Measurements from ENCODE around the gene TMEM269. TPM values are rescaled to one million over a fixed set of nuclear protein-coding genes. Genes with fewer than 3 reads are reported as not detected.

Gene TMEM269
- total and polyA plus RNA-seq, 12 donors: 0.03 to 1.1 (median 0.08) TPM; not detected in 8

DNA sequence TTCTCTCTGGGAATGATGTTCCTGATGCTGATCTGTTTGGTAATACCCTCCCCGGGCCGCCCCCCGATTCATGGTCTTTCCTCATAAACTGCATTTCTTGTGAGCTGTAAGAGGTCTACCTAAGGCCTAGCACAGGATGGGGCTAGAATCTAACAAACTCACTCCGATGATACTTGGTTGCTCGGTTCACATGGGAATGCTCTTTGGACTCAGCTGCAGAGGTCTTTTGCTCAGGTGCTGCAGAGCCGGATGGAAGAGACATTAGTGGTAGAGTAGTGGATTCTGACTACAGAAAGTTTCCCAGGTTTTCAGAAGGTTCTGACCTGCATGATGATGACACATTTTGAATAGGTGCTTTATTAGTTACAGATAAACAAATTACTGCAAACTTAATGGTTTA lies 8.3 kb upstream of the TMEM269 start:
- H3K4me1 ChIP-seq (replicated peaks in 1 of 2): peaks cover 0 to under 1% of the 10 kb centered on the region in 2 donors
- H3K36me3 ChIP-seq (replicated peaks in 1 of 2): peaks cover 0 to 33% of the 10 kb centered on the region in 2 donors
- DNase-seq: no peak
- no peaks in the 10 kb centered on the region for H3K9me3 ChIP-seq (replicated peaks in 1 of 3)
- no peaks in the 10 kb centered on the region for H3K27me3 ChIP-seq
- WGBS, 4 donors: 96 to 97% (median 96%) methylated on average over 6 of the region's 6 CpGs
- no peak overlapping the region for H3K27ac ChIP-seq
- no peak overlapping the region for H3K4me3 ChIP-seq
- intact Hi-C loops (cut with DNase I): loop anchor here in 1 of 2 donors (5.0 kb wide), 1 partner anchor 296 kb away; no protein-coding TSS in a partner anchor
- no peak for TF ChIP-seq POLR2A (IDR thresholded peaks at IDR 0.05)
- TF ChIP-seq, protein P1, sequence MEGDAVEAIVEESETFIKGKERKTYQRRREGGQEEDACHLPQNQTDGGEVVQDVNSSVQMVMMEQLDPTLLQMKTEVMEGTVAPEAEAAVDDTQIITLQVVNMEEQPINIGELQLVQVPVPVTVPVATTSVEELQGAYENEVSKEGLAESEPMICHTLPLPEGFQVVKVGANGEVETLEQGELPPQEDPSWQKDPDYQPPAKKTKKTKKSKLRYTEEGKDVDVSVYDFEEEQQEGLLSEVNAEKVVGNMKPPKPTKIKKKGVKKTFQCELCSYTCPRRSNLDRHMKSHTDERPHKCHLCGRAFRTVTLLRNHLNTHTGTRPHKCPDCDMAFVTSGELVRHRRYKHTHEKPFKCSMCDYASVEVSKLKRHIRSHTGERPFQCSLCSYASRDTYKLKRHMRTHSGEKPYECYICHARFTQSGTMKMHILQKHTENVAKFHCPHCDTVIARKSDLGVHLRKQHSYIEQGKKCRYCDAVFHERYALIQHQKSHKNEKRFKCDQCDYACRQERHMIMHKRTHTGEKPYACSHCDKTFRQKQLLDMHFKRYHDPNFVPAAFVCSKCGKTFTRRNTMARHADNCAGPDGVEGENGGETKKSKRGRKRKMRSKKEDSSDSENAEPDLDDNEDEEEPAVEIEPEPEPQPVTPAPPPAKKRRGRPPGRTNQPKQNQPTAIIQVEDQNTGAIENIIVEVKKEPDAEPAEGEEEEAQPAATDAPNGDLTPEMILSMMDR (IDR thresholded peaks at IDR 0.05): no peak

DNA sequence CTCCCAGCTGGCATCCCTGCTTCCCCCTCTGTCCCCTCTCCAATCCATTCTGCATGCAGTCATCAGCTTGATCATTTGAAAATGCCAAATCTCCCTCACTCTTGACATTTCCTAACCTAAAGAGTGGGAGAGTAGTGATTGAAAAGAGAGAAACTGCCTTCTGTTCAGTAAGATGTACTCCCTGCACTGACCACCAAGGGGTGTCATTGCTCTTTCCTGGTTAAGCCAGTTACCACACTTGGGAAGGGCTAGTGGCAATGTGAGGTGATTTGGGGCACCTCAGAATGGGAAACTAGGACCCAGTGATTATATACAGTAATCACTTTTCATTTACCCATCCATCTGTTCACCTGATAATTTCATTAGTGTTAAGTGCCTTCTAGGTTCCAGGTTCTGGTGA lies 6.9 kb upstream of the TMEM269 start:
- intact Hi-C loops (cut with DNase I): loop anchor here in 1 of 2 donors (5.0 kb wide), 1 partner anchor 294 kb away; no protein-coding TSS in a partner anchor
- Histone ChIP-seq H3K4me3 (no peak overlapping the region), H3K9me3 (replicated peaks in 1 of 3) (no peaks in the 10 kb centered on the region), H3K36me3 (replicated peaks in 1 of 2) (peaks cover 0 to 33% of the 10 kb centered on the region in 2 donors), H3K4me1 (replicated peaks in 1 of 2) (no peaks in the 10 kb centered on the region), H3K27me3 (no peaks in the 10 kb centered on the region), H3K27ac (no peak overlapping the region)
- TF ChIP-seq, protein P1 (IDR thresholded peaks at IDR 0.05): peak; percentile 34 to 75 (median 61)
- no peak for TF ChIP-seq POLR2A (IDR thresholded peaks at IDR 0.05)
- DNase-seq: peak in 3 of 7 donors; percentile 25 to 46 (median 38)

DNA sequence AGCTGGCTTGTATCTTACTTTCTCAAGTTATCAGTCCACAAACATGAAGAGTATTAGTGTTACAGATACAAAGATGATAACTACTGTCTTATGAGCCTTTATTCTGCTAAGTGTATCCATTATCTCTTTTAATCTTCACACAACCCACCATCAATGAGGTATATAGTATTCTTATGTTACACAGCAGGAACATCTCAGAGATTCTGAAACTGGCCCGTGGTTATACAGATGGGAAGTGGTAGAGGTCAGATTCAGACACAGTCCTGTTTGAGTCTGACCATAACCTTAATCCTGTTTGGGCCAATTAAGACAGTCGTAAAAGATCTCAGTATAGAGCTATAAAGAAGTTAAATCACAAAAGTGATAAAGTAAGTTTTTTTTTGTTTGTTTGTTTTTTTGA lies 5.1 kb upstream of the TMEM269 start:
- Histone ChIP-seq H3K4me3 (no peak overlapping the region), H3K27ac (no peak overlapping the region), H3K36me3 (replicated peaks in 1 of 2) (peaks cover 0 to 24% of the 10 kb centered on the region in 2 donors), H3K27me3 (no peaks in the 10 kb centered on the region), H3K4me1 (replicated peaks in 1 of 2) (peaks cover 0 to 1% of the 10 kb centered on the region in 2 donors), H3K9me3 (replicated peaks in 1 of 3) (no peaks in the 10 kb centered on the region)
- TF ChIP-seq, protein P1 (IDR thresholded peaks at IDR 0.05): no peak
- TF ChIP-seq POLR2A (IDR thresholded peaks at IDR 0.05): no peak
- DNase-seq: no peak
- intact Hi-C loops (cut with DNase I): loop anchor here in 1 of 2 donors (5.0 kb wide), 1 partner anchor 293 kb away; no protein-coding TSS in a partner anchor
- 70 to 85% (median 81%) methylated on average over 2 of the region's 2 CpGs for WGBS, 4 donors

DNA sequence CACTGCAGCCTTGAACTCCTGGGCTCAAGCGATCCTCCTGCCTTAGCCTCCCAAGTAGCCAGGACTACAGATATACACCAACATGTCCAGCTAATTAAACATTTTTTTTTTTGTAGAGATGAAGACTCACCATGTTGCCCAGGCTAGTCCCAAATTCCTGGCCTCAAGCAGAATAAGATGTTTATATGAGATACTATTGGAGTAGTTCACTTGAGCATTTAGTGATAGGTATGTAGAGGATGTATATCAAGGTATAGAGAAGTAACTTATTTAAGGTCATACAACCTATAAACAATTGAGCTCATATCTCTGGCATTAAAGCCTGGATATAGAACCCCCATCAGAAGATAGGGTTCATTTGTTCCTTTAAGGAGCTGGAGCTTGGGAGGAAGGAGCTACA lies 4.6 kb upstream of the TMEM269 start:
- no peak for DNase-seq
- intact Hi-C loops (cut with DNase I): no loop called here
- H3K27ac ChIP-seq: no peak overlapping the region
- H3K4me3 ChIP-seq: no peak overlapping the region
- no peaks in the 10 kb centered on the region for H3K9me3 ChIP-seq (replicated peaks in 1 of 3)
- no peaks in the 10 kb centered on the region for H3K27me3 ChIP-seq
- TF ChIP-seq, protein P1 (IDR thresholded peaks at IDR 0.05): no peak
- no peak for TF ChIP-seq POLR2A (IDR thresholded peaks at IDR 0.05)
- peaks cover 0 to 19% of the 10 kb centered on the region in 2 donors for H3K36me3 ChIP-seq (replicated peaks in 1 of 2)
- peaks cover 0 to 6% of the 10 kb centered on the region in 2 donors for H3K4me1 ChIP-seq (replicated peaks in 1 of 2)
- 88 to 100% (median 96%) methylated on average over 1 of the region's 1 CpG for WGBS, 4 donors

Data from adrenal gland (tissue), 12 donors.